ENCODE results near the gene SLC1A6.

Gene SLC1A6

DNA sequence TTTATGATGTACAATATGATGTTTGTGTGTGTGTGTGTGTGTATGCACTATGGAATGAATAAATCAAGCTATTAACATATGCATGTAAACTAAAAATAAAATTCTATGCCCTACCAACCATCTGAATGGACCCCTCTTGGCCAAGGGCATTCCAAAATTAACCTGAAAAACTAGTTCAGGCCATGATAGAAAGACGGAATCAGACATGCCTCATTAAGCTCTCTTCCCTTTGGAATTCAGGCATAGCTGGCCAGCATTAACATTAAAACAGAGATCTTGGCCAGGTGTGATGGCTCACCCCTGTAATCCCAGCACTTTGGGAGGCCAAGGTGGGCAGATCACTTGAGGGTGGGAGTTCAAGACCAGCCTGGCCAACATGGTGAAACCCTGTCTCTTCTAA is 18.3 kb upstream of the SLC1A6 start:
- no peak overlapping the region for H3K4me3 ChIP-seq (ENCODE audit: extremely low read depth, insufficient read depth, low read length, poor library complexity, severe bottlenecking)
- no peak overlapping the region for H3K27ac ChIP-seq (ENCODE audit: low read depth, low read length, severe bottlenecking)
- H3K36me3 ChIP-seq (ENCODE audit: control insufficient read depth, insufficient read depth, low read length), result no peaks in the 10 kb centered on the region
- no peaks in the 10 kb centered on the region for H3K4me1 ChIP-seq (ENCODE audit: control insufficient read depth, insufficient read depth, low read length, poor library complexity, severe bottlenecking)
- WGBS, 2 experiments (ENCODE audit: insufficient coverage in 2 of 2), result 40 to 100% methylated on average over 1 of the region's 1 CpG
- peaks cover 44% of the 10 kb centered on the region for H3K9me3 ChIP-seq (ENCODE audit: control insufficient read depth, low read length)

- Histone ChIP-seq H3K4me3 (ENCODE audit: extremely low read depth, insufficient read depth, low read length, poor library complexity, severe bottlenecking) (no peak overlapping the region), H3K4me1 (ENCODE audit: control insufficient read depth, insufficient read depth, low read length, poor library complexity, severe bottlenecking) (no peaks in the 10 kb centered on the region), H3K36me3 (ENCODE audit: control insufficient read depth, insufficient read depth, low read length) (no peaks in the 10 kb centered on the region), H3K27ac (ENCODE audit: low read depth, low read length, severe bottlenecking) (no peak overlapping the region), H3K9me3 (ENCODE audit: control insufficient read depth, low read length) (peaks cover 36% of the 10 kb centered on the region)
- 49 to 61% methylated on average over 6 to 7 of the region's 11 CpGs for WGBS, 2 experiments (ENCODE audit: insufficient coverage in 2 of 2)
Observed at GRCh38 chr19:14992780-14993179, 13.1 kb upstream of the SLC1A6 start.

GRCh38 chr19:14985133-14985532 is 5.5 kb upstream of the SLC1A6 start:
- no peak overlapping the region for H3K27ac ChIP-seq (ENCODE audit: low read depth, low read length, severe bottlenecking)
- H3K4me3 ChIP-seq (ENCODE audit: extremely low read depth, insufficient read depth, low read length, poor library complexity, severe bottlenecking), result no peak overlapping the region
- H3K9me3 ChIP-seq (ENCODE audit: control insufficient read depth, low read length), result peaks cover 14% of the 10 kb centered on the region
- no peaks in the 10 kb centered on the region for H3K36me3 ChIP-seq (ENCODE audit: control insufficient read depth, insufficient read depth, low read length)
- H3K4me1 ChIP-seq (ENCODE audit: control insufficient read depth, insufficient read depth, low read length, poor library complexity, severe bottlenecking), result no peaks in the 10 kb centered on the region
- WGBS, 2 experiments (ENCODE audit: insufficient coverage in 2 of 2), result 81 to 96% methylated on average over 3 to 4 of the region's 5 CpGs

DNA sequence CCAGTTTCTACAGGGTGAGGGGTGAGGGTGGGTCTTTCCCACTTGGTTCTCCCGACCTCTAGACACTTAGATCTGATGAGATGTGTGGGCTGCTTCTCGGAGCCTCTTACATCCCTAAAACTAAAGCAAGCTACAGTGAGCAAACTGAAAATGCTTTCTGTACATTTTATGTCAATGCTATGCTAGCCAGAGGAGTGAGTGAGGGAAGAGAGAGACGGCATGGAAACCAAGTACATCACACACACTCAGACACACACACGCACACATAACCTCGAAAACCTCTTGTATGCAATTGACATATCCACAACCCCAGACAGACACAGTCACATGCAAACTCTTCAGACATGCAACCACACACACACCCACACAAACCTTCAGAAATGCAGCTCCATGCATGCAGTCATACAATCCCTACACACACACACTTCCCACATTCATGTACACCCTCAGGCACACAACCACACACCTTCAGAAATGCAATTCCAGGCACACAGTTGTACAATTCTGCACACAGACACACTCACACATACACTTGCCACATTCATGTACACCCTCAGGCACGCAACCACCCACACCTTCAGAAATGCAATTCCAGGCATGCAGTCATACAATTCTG is 1.4 kb downstream of the SLC1A6 start:
- H3K27ac ChIP-seq (ENCODE audit: low read depth, low read length, severe bottlenecking), result no peak overlapping the region
- H3K9me3 ChIP-seq (ENCODE audit: control insufficient read depth, low read length), result peaks cover 5% of the 10 kb centered on the region
- H3K4me1 ChIP-seq (ENCODE audit: control insufficient read depth, insufficient read depth, low read length, poor library complexity, severe bottlenecking), result no peaks in the 10 kb centered on the region
- H3K36me3 ChIP-seq (ENCODE audit: control insufficient read depth, insufficient read depth, low read length), result no peaks in the 10 kb centered on the region
- 64 to 89% methylated on average over 1 to 3 of the region's 6 CpGs for WGBS, 2 experiments (ENCODE audit: insufficient coverage in 2 of 2)
- no peak overlapping the region for H3K4me3 ChIP-seq (ENCODE audit: extremely low read depth, insufficient read depth, low read length, poor library complexity, severe bottlenecking)

DNA sequence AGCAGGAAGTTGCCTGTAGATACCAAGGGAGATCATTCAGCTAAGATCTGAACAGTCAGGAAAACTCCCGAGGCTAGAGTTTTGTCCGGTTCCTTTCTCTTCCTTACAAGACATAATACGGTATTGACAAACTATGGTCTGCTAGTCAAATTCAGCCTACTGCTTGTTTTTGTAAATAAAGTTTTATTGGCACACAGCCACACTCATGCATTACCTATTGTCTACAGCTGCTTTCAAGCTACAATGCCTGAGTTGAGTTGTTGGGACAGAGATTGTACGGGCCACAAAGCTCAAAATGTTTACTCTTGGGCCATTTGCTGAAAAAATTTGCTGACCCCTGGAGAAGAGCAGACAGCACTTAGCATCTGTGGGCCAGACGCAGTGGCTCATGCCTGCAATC is 2.5 kb downstream of the SLC1A6 start:
- H3K4me3 ChIP-seq (ENCODE audit: extremely low read depth, insufficient read depth, low read length, poor library complexity, severe bottlenecking), result no peak overlapping the region
- H3K4me1 ChIP-seq (ENCODE audit: control insufficient read depth, insufficient read depth, low read length, poor library complexity, severe bottlenecking), result no peaks in the 10 kb centered on the region
- H3K27ac ChIP-seq (ENCODE audit: low read depth, low read length, severe bottlenecking), result no peak overlapping the region
- no peaks in the 10 kb centered on the region for H3K36me3 ChIP-seq (ENCODE audit: control insufficient read depth, insufficient read depth, low read length)
- H3K9me3 ChIP-seq (ENCODE audit: control insufficient read depth, low read length), result peaks cover 5% of the 10 kb centered on the region
- 64 to 83% methylated on average over 3 to 4 of the region's 5 CpGs for WGBS, 2 experiments (ENCODE audit: insufficient coverage in 2 of 2)

- no peak overlapping the region for H3K4me3 ChIP-seq (ENCODE audit: extremely low read depth, insufficient read depth, low read length, poor library complexity, severe bottlenecking)
- H3K27ac ChIP-seq (ENCODE audit: low read depth, low read length, severe bottlenecking), result no peak overlapping the region
- H3K9me3 ChIP-seq (ENCODE audit: control insufficient read depth, low read length), result peaks cover 5% of the 10 kb centered on the region
- no peaks in the 10 kb centered on the region for H3K4me1 ChIP-seq (ENCODE audit: control insufficient read depth, insufficient read depth, low read length, poor library complexity, severe bottlenecking)
- H3K36me3 ChIP-seq (ENCODE audit: control insufficient read depth, insufficient read depth, low read length), result no peaks in the 10 kb centered on the region
- 80 to 86% methylated on average over 1 to 2 of the region's 4 CpGs for WGBS, 2 experiments (ENCODE audit: insufficient coverage in 2 of 2)
Observed at GRCh38 chr19:14974488-14974887, 5.2 kb downstream of the SLC1A6 start.

DNA sequence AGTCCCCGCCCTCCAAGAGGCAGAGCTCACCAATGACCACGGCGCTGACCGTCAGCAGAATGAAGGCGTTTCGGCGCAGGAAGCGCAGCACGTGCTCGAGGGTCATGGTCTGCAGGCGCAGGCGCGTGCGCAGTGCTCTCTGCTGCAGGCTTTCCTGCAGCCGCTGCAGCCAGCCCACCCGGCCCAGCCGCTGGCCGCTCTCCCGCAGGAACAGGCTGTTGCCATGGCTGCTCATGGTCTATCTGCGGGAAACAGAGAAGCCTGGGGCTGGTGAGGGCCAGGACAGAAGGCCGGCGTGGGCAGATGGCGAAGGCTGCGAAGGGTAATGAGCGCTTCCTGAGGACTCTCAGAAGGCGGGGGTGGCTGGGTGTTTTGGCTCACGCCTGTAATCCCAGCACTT is 7.0 kb downstream of the SLC1A6 start:
- WGBS, 2 experiments (ENCODE audit: insufficient coverage in 2 of 2), result 86 to 87% methylated on average over 25 to 27 of the region's 27 CpGs
- peaks cover 14% of the 10 kb centered on the region for H3K9me3 ChIP-seq (ENCODE audit: control insufficient read depth, low read length)

GRCh38 chr19:14971474-14971873 is 8.2 kb downstream of the SLC1A6 start:
- Histone ChIP-seq H3K4me3 (ENCODE audit: extremely low read depth, insufficient read depth, low read length, poor library complexity, severe bottlenecking) (no peak overlapping the region), H3K4me1 (ENCODE audit: control insufficient read depth, insufficient read depth, low read length, poor library complexity, severe bottlenecking) (no peaks in the 10 kb centered on the region), H3K9me3 (ENCODE audit: control insufficient read depth, low read length) (peaks cover 21% of the 10 kb centered on the region), H3K36me3 (ENCODE audit: control insufficient read depth, insufficient read depth, low read length) (no peaks in the 10 kb centered on the region), H3K27ac (ENCODE audit: low read depth, low read length, severe bottlenecking) (no peak overlapping the region)
- 64 to 70% methylated on average over 7 of the region's 7 CpGs for WGBS, 2 experiments (ENCODE audit: insufficient coverage in 2 of 2)

More for the DNA sequence above, 7.0 kb downstream of the SLC1A6 start:
- no peak overlapping the region for H3K27ac ChIP-seq (ENCODE audit: low read depth, low read length, severe bottlenecking)
- no peaks in the 10 kb centered on the region for H3K36me3 ChIP-seq (ENCODE audit: control insufficient read depth, insufficient read depth, low read length)
- H3K4me3 ChIP-seq (ENCODE audit: extremely low read depth, insufficient read depth, low read length, poor library complexity, severe bottlenecking), result no peak overlapping the region
- no peaks in the 10 kb centered on the region for H3K4me1 ChIP-seq (ENCODE audit: control insufficient read depth, insufficient read depth, low read length, poor library complexity, severe bottlenecking)

DNA sequence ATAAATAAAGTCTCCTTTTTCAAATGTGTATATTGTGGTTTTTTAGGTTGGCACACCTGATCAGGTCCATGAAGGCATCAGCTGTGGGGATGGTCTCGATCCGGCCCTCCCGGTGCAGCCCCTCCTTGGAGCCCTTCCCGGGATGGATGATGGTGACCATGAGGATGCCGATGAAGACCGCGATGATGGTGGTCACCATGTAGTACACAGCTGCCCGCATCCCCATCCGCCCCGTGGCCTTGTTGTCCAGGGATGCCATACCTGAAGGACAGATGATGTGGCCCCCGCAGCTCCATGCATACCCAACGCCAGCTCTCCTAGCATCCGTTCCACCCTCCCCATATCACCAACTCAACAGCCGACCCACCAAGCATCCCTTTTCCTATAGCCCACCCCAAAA is 11.4 kb downstream of the SLC1A6 start:
- 86 to 88% methylated on average over 13 to 14 of the region's 14 CpGs for WGBS, 2 experiments (ENCODE audit: insufficient coverage in 2 of 2)
- Histone ChIP-seq H3K27ac (ENCODE audit: low read depth, low read length, severe bottlenecking) (no peak overlapping the region), H3K9me3 (ENCODE audit: control insufficient read depth, low read length) (peaks cover 23% of the 10 kb centered on the region), H3K4me1 (ENCODE audit: control insufficient read depth, insufficient read depth, low read length, poor library complexity, severe bottlenecking) (no peaks in the 10 kb centered on the region), H3K4me3 (ENCODE audit: extremely low read depth, insufficient read depth, low read length, poor library complexity, severe bottlenecking) (no peak overlapping the region), H3K36me3 (ENCODE audit: control insufficient read depth, insufficient read depth, low read length) (no peaks in the 10 kb centered on the region)

GRCh38 chr19:14961956-14962685 is 17.5 kb downstream of the SLC1A6 start:
- Histone ChIP-seq H3K27ac (ENCODE audit: low read depth, low read length, severe bottlenecking) (no peak overlapping the region), H3K9me3 (ENCODE audit: control insufficient read depth, low read length) (peaks cover 38% of the 10 kb centered on the region), H3K4me3 (ENCODE audit: extremely low read depth, insufficient read depth, low read length, poor library complexity, severe bottlenecking) (no peak overlapping the region), H3K36me3 (ENCODE audit: control insufficient read depth, insufficient read depth, low read length) (no peaks in the 10 kb centered on the region), H3K4me1 (ENCODE audit: control insufficient read depth, insufficient read depth, low read length, poor library complexity, severe bottlenecking) (no peaks in the 10 kb centered on the region)
- 81 to 82% methylated on average over 15 to 20 of the region's 24 CpGs for WGBS, 2 experiments (ENCODE audit: insufficient coverage in 2 of 2)

DNA sequence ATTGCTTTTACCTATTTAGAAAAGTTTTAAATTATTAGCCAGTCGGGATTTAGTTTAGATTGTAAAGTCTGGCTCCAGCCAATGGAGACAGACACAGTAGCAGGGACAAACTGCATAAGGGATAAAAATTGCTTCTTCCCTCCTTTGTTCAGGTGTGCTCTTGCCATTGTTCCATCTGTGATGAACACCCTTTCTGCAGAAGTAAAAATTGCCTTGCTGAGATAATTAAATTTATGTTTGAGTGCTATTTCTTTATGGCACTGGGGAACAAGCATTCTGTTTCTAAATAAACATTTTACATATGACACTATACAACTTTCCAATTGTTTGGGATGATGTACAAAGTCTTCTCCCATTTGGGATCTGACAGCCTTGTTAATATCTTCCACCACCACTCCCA is 20.4 kb downstream of the SLC1A6 start:
- Histone ChIP-seq H3K36me3 (ENCODE audit: control insufficient read depth, insufficient read depth, low read length) (no peaks in the 10 kb centered on the region), H3K27ac (ENCODE audit: low read depth, low read length, severe bottlenecking) (no peak overlapping the region), H3K4me3 (ENCODE audit: extremely low read depth, insufficient read depth, low read length, poor library complexity, severe bottlenecking) (no peak overlapping the region), H3K4me1 (ENCODE audit: control insufficient read depth, insufficient read depth, low read length, poor library complexity, severe bottlenecking) (no peaks in the 10 kb centered on the region), H3K9me3 (ENCODE audit: control insufficient read depth, low read length) (peaks cover 49% of the 10 kb centered on the region)
- WGBS, 2 experiments (ENCODE audit: insufficient coverage in 2 of 2), result no CpG with 5 or more reads among the region's 1 CpG

Data from mesodermal cell (in vitro differentiated cells).